C4-2B (cell line): ENCODE data around the gene SLC25A11.

Experiments used
- CTCF ChIP-seq: fragments of 450-650 bp; conservative IDR thresholded peaks from 2 replicates; pipeline ENCODE4 v1.5.1; 2017; ENCODE audit warnings: mild to moderate bottlenecking
- ZFX ChIP-seq: fragments of 450-650 bp; IDR thresholded peaks from 2 replicates; pipeline ENCODE4 v1.6.1; 2017

- peak; percentile 90 for TF ChIP-seq CTCF
- TF ChIP-seq ZFX = peak; percentile 54; the same call in 1 of the 2 replicates
Observed at GRCh38 chr17:4986951-4987766, 47.3 kb upstream of the SLC25A11 start, which contains the start of gene CAMTA2.
